ENCODE results near the gene PPP6R3.
"Not testable (repeated sequence)": the region's sequence is repeated elsewhere in the genome, so short reads cannot be mapped to it uniquely, and the experiment has no call there.

PPP6R3 gene

DNA sequence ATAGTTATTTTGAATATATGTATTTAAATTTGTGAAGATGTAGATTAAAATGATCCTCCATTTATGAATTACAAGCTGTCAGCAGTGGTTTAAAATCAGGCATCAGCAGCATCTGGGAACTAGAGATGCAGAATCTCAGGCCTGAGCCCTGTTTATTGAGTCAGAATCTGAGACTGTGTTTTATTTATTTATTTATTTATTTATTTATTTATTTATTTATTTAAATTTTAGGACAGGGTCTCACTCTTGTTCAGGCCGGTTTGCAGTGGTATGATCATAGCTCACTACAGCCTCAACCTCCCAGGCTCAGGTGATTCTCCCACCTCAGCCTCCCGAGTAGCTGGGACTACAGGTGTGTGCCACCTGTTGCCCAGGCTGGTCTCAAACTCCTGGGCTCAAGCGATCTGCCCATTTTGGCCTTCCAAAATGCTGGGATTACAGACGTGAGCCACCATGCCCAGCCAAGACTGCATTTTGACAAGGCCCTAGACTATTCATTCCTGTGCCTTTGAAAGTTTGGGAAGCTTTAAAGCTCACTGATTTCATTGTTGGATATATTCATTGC, 70.7 kb downstream of the PPP6R3 start:
- DNase-seq = no peak

DNA sequence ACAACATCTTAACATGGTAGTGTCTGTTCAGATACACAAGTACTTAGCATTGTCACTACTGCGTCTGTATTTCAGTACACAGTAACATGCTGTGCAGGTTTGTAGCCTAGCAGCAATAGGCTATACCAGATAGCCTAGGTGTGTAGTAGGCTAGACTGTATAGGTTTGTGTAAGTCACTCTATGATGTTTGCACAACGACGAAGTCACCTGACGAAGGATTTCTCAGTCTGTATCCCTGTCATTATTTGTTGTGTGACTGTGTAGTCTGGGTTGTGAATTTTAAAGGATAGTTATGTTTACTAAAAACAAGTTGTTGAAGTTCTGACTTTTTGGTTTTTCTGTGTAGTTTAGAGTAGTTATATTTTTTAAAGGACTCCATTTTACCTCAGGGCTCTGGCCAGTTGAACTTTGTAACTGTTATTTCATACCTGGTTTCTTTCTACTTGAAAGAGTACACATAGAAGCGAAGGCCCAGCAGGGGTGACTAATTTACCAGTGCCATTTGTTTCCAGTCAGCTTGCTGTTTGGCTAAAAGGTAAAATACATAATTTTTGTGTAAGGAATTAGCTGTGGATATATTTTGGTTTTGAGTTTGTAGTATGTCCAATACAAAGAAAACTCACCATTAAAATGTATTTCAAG, 72.3 kb downstream of the PPP6R3 start:
- DNase-seq = no peak

DNA sequence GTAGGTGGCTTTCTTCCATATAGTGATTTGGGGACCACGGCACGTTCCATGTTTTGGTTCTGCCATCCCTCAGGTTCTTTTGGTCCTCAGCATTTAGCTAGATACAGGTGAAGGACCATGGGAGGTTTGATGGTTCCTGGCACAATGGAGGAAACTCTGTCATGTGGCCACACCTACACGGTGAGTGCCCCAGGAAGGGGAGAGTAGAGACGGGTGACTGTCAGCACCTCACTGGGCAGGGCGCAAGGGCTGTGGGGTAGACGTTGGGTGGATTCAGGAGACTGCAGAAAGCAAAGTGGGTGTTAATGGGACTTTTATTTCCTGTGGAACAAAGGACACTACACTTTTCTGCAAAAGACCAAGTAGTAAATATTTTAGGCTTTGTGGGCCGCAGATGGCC, 73.4 kb downstream of the PPP6R3 start:
- DNase-seq = no peak

DNA sequence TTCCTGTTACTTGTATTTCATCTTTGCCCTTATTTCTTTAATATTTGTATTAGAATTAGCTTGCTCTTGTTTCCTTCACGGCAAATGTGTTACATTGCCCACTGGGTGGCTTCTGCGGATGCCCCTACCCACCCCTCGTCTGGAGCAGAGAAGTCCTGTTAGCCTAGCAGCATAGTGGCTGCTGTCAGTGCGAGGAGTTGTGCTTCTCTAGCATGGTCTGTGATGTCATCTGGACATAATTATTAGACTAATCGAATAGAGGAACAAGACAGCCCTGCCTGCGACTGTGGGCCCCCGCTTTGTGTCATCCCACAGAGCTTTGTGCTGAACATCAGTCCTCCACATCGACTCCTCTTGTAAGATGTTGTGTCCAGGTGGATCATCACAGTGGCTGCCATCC, 74.5 kb downstream of the PPP6R3 start:
- DNase-seq = no peak

DNA sequence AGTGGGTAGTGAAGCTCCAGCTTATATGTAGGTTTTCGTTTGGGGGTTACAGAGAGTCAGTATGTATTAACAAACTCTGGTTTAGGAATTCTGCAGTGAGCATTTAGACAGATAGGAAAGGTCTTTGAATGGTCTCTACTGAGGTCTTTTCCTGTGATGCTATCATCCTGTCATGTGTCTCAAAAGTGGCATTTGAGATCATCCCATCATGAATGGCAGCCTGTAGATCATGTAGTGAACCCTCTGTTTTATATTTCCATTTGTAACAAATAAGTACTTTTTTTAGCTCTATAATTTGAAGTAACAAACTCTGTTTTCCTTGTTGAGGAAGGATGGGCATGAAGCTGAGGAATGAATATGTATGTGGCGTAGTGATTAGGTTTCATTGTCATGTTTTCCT, 76.2 kb downstream of the PPP6R3 start:
- no peak for DNase-seq

DNA sequence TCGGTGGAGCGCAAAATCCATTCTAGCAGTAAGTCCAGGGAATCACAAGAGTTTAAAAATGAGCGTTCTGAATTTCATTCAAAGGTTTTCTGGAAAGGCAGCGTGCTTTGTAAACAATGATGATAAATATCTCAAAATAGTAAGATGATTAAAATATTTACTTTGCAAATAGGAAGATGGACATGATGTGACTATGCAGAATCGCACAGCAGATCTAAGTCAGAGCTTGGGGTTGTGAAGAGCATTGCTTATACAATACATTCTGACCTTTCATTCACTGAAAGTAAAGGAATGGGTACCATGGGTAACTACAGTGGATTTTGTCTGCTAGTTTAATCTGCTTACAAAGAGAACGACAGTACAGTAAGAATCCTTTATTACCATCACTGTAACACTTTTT, 77.5 kb downstream of the PPP6R3 start:
- DNase-seq = no peak

DNA sequence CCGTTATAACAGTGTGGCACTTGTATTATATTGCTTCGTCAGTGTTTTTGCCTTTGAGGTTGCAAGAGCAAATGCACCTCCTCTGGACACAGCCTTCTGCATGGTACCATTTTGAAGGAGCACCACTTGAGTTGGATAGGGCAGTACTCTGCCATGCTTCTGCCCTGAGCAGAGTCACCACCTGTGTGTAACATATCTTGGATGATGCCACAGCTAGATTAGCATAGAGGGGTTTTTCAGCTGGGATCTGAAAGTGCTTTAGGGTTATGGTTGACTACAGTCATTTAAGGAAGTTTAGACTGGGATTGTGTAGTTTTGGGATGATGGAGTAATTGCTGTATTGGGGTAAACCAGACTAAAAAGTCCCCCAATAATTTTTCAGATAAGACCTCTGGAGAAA, 78.8 kb downstream of the PPP6R3 start:
- no peak for DNase-seq

DNA sequence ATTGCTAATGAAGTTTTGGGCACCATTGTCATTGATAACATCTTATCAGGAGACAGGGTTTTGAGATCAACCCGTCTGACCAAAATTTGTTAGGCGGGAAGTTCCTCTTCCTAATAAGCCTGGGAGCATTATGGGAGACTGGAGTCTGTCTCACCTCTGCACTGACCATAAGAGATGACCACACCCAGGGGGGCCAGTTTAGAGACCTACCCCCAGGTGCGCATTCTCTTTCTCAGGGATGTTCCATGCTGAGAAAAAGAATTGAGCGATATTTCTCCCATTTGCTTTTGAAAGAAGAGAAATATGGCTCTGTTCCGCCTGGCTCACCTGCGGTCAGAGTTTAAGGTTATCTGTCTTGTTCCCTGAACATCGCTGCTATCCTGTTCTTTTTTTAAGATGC, 80.0 kb downstream of the PPP6R3 start:
- not testable (repeated sequence) for DNase-seq

DNA sequence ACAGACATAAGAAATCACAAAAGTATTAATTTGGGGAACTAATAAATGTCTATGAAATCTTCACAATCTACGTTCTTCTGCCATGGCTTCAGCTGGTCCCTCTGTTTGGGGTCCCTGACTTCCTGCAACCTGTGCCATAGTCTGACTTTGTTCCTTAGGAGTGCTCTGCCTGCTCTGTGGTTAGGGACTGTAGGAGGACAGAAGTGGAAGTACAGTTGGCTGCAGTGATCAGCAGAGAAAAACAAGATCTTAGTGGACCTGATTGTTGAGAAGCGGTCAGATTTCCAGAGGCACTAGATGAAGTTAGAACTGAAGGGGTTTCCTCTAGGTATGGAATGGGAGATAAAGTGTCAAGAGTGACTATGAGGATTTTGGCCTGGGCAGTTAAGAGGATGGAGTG, 80.6 kb downstream of the PPP6R3 start:
- no peak for DNase-seq

DNA sequence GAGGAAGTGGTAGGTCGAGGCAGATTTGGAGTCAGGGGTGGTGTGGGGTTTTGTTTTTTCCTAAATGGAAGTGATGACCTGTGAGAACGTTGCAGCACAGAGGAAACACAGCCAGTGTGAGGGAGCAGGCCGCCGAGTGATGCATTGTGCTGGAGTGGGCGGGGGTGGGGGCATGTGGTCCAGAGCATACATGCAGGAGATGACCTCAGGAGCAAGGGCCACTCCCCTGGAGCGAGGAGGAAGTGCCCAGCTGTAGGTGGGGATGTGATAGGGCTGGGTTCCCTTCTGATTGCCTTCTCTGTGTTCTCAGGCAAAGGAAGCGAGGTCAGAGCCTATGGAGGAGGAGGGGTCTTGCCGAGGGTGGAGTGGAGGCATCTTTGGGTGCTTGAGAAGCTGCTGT, 81.4 kb downstream of the PPP6R3 start:
- no peak for DNase-seq

DNA sequence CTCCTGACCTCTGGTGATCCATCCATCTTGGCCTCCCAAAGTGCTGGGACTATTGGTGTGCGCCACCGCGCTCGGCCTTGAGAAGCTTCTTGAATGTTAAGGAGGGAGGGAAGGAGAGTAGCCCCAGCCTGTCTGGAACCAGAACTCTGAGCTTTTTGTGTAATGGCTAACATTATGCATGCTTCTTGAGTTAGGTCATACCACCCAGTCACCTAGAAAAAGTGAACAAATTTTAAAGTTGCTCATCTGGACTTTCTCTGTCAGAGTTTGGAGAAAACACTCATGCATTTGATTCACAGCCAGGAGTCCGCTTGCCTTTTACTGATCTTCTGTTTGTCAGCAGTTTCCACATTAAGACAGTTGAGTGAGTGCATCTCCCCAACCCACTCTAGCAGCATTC, 82.1 kb downstream of the PPP6R3 start:
- DNase-seq = no peak

DNA sequence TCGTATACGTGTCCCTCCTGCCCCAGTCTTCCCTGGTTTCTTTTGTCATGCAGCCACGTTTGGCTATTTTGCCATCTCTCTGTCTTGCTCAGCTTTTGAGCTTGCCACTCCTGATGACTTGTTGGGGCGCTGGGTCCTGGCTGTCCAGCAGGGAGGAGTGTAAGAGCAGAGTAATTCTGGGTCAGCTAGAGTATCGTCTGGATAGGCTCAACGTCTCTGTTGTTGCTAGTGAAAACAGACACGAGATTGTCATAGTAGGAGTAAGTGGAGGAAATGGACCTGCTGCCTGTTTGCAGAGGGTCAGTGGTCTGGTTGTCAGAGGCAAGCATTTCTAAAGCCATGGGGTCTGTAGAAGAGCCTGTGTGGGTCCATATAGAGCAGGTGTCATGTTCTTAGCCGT, 83.0 kb downstream of the PPP6R3 start:
- no peak for DNase-seq

DNA sequence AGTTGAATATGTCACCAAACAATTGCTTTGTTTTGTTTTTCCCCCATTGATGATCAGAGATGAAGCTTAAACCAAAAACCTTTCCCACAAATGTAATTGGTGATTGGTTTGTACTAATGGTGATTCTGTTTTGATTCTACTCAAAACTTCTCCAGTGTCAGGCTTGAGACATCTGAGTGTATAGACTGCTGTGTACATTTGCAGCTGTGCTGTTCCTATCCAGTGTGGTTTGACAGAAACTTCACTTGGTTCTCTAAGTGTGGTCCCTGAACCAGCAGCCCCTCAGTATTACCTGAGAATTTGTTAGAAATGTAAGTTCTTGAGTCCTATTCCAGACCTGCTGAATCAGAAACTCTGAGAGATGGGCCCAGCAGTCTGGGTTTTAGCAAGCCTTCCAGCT, 84.8 kb downstream of the PPP6R3 start:
- DNase-seq = no peak

DNA sequence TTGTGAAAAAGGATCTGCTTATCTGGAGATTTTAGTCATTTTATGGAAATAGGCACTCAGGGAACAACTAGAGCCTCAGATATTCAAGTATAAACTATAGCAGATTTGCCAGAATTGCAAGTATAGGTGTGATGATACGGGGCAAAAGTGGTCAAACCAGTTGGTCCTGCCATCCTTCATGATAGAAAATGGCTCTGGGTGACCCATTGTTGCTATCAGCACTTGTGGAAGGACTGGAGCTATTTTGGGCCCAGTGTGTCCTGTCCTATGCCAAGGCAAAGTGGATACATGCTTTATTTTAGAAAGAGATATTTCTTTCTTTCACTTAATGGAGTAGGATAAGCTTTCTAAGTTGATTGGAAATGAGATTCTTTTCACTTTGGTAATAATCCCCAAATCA, 85.2 kb downstream of the PPP6R3 start:
- no peak for DNase-seq

DNA sequence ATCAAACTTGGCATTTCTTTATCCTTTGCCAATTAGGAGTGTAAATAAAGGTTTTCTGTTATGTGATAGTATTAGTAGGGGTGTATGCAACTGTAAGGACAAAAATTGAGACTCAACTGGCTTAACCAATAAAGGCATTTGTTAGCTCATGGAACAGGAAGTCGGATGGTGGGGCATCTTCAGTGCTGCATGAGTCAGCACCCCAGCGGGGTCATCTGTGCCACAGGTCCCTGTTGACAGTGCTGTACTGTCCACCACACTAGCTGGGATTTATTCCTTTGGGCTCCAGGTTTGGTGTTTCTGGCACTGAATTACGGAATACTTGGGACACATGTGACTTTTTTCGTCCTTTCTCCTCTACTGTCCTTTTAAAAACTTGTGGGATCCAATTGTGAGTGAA, 86.0 kb downstream of the PPP6R3 start:
- DNase-seq = no peak

DNA sequence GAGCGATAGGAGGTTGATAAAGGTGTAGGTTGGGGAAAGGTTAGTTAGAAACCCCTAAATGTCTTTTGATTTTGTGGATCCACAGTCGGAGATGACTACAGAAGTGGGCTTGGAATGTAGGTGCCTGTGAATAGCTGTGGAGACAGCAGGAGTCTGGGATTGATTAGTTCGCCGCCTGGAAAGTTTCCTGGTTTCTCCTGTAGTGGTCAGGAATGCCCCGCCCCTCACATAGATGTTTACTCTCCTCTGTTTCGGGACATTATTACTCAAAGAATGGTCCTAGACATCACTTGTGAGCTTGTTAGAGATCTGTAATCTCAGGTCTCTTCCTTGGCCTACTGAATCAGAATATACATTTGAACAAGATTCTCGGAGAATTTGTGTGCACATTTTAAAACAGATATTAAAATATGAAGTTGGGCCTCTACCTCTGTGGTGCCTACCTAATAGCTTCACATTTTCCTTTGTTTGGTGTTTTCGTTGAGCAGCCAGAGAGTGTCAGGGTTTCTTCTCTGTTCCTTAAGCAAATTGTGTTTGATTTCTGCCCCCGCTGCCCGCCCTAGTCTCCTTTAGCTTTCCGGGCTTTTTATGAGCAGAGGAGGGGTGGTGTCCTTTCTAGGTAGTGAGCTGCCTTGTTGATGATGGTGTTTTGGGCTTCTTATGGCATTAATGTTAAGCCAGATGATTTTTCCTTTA, 89.4 kb downstream of the PPP6R3 start:
- DNase-seq = no peak

DNA sequence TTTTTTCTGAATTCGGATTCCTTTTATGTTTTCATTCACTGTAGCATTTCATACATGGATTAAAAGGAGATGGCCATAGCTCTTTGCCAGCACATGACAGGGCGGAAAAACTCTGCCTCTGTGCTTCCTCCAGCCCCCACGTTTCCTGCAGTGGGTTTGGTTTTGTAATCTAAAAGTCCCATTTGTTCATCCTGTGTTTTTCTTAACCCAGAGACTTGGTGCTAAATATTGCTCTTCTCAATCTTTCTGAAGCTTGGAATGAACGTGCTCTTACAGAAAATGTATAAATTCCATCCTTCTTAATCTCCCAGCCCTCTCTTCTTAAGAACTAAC, 89.9 kb downstream of the PPP6R3 start:
- peak; percentile 51 for DNase-seq

DNA sequence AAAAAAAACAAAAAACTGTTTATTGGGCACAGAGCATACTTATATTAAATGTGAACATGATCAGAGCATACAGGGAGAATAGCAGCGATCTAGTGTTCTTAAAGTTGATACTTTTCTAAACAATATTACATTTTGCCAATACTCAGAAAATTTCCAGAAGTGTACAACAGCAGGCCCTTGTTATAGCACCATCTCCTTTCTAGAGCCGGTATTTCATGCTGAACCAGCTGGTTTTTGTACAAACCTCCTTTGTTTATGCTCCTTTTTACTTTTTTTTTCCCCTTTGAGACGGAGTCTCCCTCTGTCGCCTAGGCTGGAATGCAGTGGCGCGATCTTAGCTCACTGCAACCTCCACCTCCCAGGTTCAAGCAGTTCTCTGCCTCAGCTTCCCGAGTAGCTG, 90.7 kb downstream of the PPP6R3 start:
- DNase-seq = no peak

DNA sequence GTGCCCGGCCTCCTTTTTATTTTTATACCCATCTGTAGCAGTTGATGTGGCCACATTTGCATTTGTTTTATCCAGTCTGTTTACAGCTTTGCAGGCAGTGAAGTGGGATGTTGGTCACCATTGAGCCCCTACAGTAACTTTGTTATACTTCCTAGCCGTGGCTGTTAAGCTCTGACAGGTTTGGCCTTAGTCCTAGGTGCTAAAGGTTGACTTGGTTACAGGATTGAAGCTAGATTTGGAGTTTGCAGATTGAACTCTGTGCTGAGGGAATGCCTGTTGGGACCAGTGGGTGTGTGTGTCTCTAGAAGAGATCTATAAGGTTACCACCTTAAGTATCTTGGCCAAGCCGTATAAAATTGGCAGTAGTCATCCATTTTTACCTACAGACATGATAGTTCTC, 91.2 kb downstream of the PPP6R3 start:
- no peak for DNase-seq

DNA sequence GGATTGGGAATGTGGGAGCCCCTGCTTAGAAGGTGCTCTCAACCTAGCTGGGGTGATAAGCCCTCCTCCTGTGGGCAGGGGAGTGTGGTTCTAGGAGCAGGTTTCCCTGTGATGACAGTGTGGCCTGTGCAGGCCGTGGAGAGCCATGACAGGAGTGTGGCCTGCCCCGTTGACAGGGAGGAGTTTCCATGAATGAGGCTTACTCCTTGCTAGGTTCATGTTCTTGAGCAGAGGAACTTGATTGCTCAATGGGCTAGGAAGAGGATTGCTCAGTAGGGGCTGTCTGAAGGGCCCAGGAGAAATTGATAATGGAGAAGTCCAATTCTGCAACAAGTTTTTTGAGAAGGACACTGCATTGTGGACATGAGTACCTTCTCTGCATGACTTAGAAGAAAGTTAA, 92.0 kb downstream of the PPP6R3 start:
- no peak for DNase-seq

DNA sequence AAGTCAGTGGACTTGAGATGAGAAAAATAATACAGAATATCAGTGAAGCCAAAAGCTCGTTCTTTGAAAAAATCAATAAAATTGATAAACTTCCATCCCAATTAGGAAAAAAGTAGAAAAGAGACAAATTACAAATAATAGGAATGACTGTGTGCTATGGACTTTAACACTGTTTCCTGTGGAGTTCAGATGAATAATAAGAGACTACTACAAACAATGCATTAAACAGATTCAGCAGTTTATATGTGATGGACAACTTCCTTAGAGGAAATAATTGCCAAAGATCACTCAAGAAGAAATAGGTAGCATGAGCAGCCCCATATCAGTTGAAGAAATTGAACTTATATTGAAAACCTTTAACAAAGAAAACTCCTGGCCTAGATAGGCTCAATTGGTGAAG, 99.7 kb downstream of the PPP6R3 start:
- no peak for DNase-seq

DNA sequence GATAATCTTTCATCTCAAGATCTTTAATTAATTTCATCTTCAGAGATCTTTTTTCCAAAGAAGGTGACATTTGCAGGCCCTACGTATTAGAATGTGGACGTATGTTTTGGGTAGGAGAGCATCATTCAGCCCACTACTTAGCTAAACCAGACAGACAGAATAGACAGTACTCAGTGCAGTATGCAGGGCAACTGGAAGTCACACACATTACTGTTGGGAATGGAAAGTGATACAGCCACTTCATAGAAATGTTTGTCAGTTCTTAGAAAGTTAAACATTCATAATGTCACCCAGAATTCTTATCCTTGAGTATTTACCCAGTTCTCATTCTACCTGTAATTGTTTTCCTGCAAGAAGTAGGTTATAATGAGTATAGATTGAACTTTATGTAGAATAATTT, 102.9 kb downstream of the PPP6R3 start:
- no peak for DNase-seq

DNA sequence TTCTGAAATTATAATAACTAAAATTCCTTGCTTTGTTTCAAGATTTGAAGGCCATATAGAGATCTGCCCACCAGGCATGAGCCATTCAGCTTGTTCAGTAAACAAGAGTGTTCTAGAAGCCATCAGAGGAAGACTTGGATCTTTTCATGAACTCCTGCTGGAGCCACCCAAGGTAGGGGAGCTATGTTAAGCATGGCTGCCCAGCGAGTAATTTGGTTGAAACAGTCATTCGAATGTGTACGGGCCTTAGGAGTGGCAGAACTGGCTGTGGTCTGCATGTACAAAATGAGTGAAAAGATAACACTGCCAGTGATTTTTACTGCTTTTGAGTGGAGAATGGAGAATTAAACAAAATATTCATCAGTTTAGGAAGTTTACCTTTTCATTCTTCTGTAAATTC, 103.7 kb downstream of the PPP6R3 start:
- DNase-seq = no peak

DNA sequence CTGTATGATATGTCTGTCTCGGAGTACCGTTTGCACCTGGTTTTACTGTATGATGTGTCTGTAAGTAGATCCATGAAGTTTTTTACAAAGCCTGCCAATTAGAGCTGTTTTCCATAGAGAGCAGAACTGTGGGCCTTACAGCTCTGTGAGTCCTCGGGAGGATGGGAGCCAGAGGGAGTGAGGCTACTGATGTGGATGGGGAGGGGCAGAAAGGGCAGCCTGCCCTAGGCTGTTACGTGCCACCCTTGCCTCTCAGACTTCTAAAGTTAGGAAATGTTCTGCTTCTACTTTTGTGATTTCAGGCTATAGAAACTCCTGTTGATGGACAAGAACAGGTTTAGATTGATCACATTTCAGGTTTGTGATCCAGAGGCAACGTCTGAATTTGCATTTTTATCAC, 105.2 kb downstream of the PPP6R3 start:
- DNase-seq = no peak

DNA sequence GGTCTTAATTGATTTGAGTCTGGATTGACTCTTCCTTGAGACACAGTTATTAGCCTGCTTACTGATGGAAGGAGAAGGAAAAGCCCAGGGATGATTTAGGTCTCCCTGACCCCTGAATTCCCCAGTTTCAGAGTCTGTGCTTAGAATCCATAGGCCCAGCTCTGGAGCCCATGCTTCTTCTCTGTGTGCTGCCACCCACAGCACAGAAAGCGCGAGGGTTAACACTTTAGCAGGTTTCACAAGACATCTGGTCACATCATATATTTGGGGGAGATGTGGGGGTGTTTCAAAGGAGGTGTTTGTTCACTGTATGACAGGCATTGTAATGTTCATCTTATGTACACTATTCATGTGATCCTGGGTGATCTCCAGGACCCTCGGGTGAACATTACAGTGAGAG, 107.0 kb downstream of the PPP6R3 start:
- no peak for DNase-seq
